ENCODE results near the gene LAGE3. TPM values are rescaled to one million over a fixed set of nuclear protein-coding genes. Genes with fewer than 3 reads are reported as not detected.

Gene LAGE3
- total RNA-seq, 1 donor from 2014 or later, result 14.7 TPM

GRCh38 chrX:154490414-154491083 lies 11.5 kb upstream of the LAGE3 start, which contains the start of gene SLC10A3:
Gene SLC10A3, minus strand, starts transcription at chrX:154490629. Its CDS starts 1,689 bp downstream, at chrX:154488940.
- FAIRE-seq, result no peak
- Histone ChIP-seq H3K36me3 (ENCODE audit: control insufficient read depth, insufficient read depth, low read length) (peaks cover 3% of the 10 kb centered on the region), H3K4me3 (ENCODE audit: low read depth, low read length) (peak within 1 kb of the TSS; percentile 55), H3K27me3 (ENCODE audit: control insufficient read depth, insufficient read depth, low read length) (no peaks in the 10 kb centered on the region)
- peak; percentile 84 for DNase-seq (ENCODE audit: low read depth)
- TF ChIP-seq, protein P1, sequence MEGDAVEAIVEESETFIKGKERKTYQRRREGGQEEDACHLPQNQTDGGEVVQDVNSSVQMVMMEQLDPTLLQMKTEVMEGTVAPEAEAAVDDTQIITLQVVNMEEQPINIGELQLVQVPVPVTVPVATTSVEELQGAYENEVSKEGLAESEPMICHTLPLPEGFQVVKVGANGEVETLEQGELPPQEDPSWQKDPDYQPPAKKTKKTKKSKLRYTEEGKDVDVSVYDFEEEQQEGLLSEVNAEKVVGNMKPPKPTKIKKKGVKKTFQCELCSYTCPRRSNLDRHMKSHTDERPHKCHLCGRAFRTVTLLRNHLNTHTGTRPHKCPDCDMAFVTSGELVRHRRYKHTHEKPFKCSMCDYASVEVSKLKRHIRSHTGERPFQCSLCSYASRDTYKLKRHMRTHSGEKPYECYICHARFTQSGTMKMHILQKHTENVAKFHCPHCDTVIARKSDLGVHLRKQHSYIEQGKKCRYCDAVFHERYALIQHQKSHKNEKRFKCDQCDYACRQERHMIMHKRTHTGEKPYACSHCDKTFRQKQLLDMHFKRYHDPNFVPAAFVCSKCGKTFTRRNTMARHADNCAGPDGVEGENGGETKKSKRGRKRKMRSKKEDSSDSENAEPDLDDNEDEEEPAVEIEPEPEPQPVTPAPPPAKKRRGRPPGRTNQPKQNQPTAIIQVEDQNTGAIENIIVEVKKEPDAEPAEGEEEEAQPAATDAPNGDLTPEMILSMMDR (IDR thresholded peaks at IDR 0.05; ENCODE audit: insufficient read depth, low read length, severe bottlenecking), result no peak

GRCh38 chrX:154490021-154490413 lies 10.9 kb upstream of the LAGE3 start:
- H3K4me3 ChIP-seq (ENCODE audit: low read depth, low read length), result peak overlapping the region; percentile 52
- DNase-seq (ENCODE audit: low read depth) (peak; percentile 26), FAIRE-seq (no peak)
- H3K36me3 ChIP-seq (ENCODE audit: control insufficient read depth, insufficient read depth, low read length), result peaks cover 8% of the 10 kb centered on the region
- TF ChIP-seq, protein P1 (IDR thresholded peaks at IDR 0.05; ENCODE audit: insufficient read depth, low read length, severe bottlenecking), result no peak
- no peaks in the 10 kb centered on the region for H3K27me3 ChIP-seq (ENCODE audit: control insufficient read depth, insufficient read depth, low read length)

DNA sequence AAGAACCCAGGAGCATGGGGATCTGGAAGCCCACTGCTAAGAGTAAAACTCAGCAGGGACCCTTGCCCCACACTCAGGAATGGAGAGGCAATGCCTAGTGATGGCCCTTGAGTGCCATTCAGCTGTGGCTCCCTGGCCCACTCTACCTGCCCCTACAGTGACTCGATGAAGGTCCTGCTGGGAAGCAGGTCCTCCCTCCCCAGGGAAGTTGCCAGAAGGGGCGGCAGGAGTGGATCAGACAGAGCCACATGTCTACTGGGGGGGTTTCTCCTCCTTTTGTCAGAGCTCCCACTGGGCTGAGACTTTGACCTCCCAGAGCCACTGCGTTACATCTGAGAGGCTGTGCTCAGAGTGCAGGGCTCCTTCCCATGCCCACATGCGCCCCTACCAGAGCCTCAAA lies 10.1 kb upstream of the LAGE3 start:
- H3K27me3 ChIP-seq (ENCODE audit: control insufficient read depth, insufficient read depth, low read length), result no peaks in the 10 kb centered on the region
- peaks cover 8% of the 10 kb centered on the region for H3K36me3 ChIP-seq (ENCODE audit: control insufficient read depth, insufficient read depth, low read length)
- TF ChIP-seq, protein P1 (IDR thresholded peaks at IDR 0.05; ENCODE audit: insufficient read depth, low read length, severe bottlenecking), result no peak
- DNase-seq (ENCODE audit: low read depth) (no peak), FAIRE-seq (no peak)
- peak overlapping the region; percentile 52 for H3K4me3 ChIP-seq (ENCODE audit: low read depth, low read length)

DNA sequence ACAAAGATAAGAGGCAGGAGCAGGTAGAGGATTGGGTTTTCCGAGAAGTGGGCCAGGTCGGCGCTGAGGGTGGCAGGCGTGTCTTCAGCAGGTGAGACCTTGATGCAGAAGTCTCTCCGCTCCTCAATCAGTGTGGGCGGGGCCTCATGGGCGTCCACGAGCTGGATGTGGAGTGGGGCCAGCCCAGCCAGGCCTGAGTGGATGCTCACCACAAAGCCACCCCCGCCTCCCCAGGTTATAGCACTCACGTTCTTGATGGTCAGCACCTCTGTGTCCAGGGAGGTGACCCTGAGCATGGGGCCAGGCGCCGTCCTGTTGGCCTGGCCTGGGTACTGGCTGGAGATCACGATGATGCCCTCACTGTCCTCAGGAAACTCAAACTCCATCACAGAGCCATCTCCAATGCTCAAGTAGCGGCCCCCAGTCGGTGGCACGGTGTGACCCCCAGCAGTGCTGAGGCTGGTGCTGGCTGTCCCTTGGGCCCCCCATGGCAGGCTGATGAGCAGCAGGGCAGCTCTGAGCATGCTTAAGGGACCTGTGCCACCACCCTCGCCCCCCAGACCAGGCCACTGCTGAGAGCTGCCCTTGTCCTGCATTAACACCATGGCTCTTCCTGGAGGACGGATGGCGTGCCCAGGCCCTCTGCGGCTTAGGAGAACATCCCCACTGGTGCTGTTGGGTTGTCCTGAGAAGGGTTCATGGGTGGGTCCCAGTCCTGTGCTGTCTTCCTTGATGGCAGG lies 9.4 kb upstream of the LAGE3 start:
- FAIRE-seq (no peak), DNase-seq (ENCODE audit: low read depth) (no peak)
- Histone ChIP-seq H3K36me3 (ENCODE audit: control insufficient read depth, insufficient read depth, low read length) (peaks cover 8% of the 10 kb centered on the region), H3K4me3 (ENCODE audit: low read depth, low read length) (no peak overlapping the region), H3K27me3 (ENCODE audit: control insufficient read depth, insufficient read depth, low read length) (no peaks in the 10 kb centered on the region)
- TF ChIP-seq, protein P1 (IDR thresholded peaks at IDR 0.05; ENCODE audit: insufficient read depth, low read length, severe bottlenecking), result no peak

DNA sequence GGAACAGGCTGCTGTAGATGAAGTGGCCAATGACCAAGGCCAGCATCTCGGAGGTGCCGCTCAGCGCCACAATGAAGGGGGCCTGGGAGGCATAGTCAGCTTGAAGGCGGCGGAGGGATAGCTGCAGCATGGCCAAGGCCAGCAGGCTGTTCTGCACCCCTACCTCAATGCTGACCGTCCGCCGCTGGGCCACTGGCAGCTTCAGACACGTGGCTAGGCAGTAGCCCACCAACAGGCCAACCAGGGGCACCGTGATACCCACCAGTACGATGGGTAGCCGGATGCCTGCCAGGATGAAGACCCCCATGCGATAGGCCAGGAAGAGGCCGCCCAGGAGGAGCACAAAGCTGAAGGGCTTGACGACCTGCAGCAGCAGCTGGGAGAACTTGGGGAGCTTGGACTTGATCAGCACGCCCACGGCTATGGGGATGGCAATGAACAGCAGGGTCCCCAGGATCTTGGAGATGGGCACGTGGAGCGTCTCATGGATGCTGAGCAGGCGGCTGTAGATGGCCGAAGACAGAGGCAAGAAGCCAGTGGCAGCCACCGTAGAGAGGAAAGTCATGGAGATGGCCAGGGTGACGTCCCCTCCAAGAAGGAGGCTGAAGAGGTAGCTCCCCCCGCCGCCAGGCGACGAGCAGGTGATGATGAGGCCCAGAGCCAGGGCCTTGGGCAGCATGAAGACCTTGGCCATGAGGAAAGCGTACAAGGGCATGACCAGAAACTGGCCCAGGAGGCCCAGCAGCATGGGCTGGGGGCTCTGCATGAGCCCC lies 8.6 kb upstream of the LAGE3 start:
- peaks cover 8% of the 10 kb centered on the region for H3K36me3 ChIP-seq (ENCODE audit: control insufficient read depth, insufficient read depth, low read length)
- H3K4me3 ChIP-seq (ENCODE audit: low read depth, low read length), result no peak overlapping the region
- no peak for DNase-seq (ENCODE audit: low read depth)
- FAIRE-seq, result no peak
- no peaks in the 10 kb centered on the region for H3K27me3 ChIP-seq (ENCODE audit: control insufficient read depth, insufficient read depth, low read length)
- TF ChIP-seq, protein P1 (IDR thresholded peaks at IDR 0.05; ENCODE audit: insufficient read depth, low read length, severe bottlenecking), result no peak

All from bronchial epithelial cell (primary cell).